Suprapubic skin (tissue), 4 donors: ENCODE results near the gene C1orf74.

Experiments used
- EP300 ChIP-seq: sonication (generic); formaldehyde crosslinking; IDR thresholded peaks from one replicate; pipeline ENCODE4 v1.6.1; 2017; ENCODE audit warnings: antibody characterized with exemption
- POLR2A ChIP-seq, 2 donors: fragments of 450-650 bp; IDR thresholded peaks; one replicate each; pipeline ENCODE4 v1.6.1; 2017; ENCODE audit warnings: antibody characterized with exemption in 2 of 2, mild to moderate bottlenecking in 2 of 2, moderate library complexity in 2 of 2
- POLR2AphosphoS5 ChIP-seq, 3 donors: sonication (generic); formaldehyde crosslinking; IDR thresholded peaks; one replicate each; pipeline ENCODE4 v1.6.1; 2017; ENCODE audit warnings: antibody characterized with exemption in 3 of 3
- TF ChIP-seq, protein P1 (sequence below), 2 donors: fragments of 200-600 bp in 1 of 2; fragments of 450-650 bp in 1 of 2; sonication (generic) in 1 of 2; IDR thresholded peaks; one replicate each; pipeline ENCODE4 v1.5.1; 2016 to 2019; ENCODE audit warnings: antibody characterized with exemption in 2 of 2, mild to moderate bottlenecking in 1 of 2, moderate library complexity in 1 of 2

DNA sequence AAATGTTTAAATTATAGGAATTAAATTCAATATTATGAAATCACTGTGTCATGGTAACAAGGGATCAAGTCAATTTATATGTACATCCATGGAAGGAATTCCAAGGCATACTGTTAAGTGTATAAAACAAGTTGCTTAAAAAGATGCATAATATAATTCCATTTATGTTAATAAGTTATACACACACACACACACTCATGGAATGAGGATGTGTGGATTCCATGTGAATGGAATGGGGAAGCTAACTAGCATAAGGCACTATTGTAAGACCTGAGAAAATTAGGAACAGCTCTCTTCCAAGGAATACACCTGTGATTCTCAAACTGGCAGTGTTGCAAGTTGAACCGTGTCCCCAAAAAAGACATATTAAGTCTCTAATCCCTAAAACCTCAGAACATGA lies 46.1 kb downstream of the C1orf74 start:
- TF ChIP-seq, protein P1, sequence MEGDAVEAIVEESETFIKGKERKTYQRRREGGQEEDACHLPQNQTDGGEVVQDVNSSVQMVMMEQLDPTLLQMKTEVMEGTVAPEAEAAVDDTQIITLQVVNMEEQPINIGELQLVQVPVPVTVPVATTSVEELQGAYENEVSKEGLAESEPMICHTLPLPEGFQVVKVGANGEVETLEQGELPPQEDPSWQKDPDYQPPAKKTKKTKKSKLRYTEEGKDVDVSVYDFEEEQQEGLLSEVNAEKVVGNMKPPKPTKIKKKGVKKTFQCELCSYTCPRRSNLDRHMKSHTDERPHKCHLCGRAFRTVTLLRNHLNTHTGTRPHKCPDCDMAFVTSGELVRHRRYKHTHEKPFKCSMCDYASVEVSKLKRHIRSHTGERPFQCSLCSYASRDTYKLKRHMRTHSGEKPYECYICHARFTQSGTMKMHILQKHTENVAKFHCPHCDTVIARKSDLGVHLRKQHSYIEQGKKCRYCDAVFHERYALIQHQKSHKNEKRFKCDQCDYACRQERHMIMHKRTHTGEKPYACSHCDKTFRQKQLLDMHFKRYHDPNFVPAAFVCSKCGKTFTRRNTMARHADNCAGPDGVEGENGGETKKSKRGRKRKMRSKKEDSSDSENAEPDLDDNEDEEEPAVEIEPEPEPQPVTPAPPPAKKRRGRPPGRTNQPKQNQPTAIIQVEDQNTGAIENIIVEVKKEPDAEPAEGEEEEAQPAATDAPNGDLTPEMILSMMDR (IDR thresholded peaks at IDR 0.05), result no peak
- TF ChIP-seq EP300, result no peak
- TF ChIP-seq POLR2AphosphoS5 (IDR thresholded peaks at IDR 0.05), result no peak
- TF ChIP-seq POLR2A (IDR thresholded peaks at IDR 0.05), result no peak
